H9 (cell line): ENCODE results near the gene TP73. TPM values are rescaled to one million over a fixed set of nuclear protein-coding genes. Genes with fewer than 3 reads are reported as not detected.
"Not testable (repeated sequence)": the region's sequence is repeated elsewhere in the genome, so short reads cannot be mapped to it uniquely, and the experiment has no call there.

ENCODE experiments used
- DNase-seq: peaks from one replicate; pipeline ENCODE4 v3.0.0-alpha.2; 2017
- H2AFZ ChIP-seq: one replicate; pipeline ENCODE4 v1.6.1; 2013; ENCODE audit warnings: mild to moderate bottlenecking, low read length, control low read depth, moderate library complexity
- H2AK5ac ChIP-seq: 2 replicates; pipeline ENCODE4 v1.6.1; 2013; ENCODE audit warnings: low read length, control low read depth, mixed read lengths; ENCODE audit not compliant: insufficient read length
- H2BK120ac ChIP-seq: one replicate; pipeline ENCODE4 v1.6.1; 2013; ENCODE audit warnings: low read depth, mild to moderate bottlenecking, low read length, control low read depth, inconsistent platforms; ENCODE audit not compliant: poor library complexity, severe bottlenecking
- H2BK12ac ChIP-seq: 2 replicates; pipeline ENCODE4 v1.6.1; 2013; ENCODE audit warnings: low read length, control low read depth, mixed read lengths, low read depth; ENCODE audit not compliant: insufficient read length
- H2BK15ac ChIP-seq: 2 replicates; pipeline ENCODE4 v1.6.1; 2013; ENCODE audit warnings: low read depth, low read length, control low read depth
- H2BK20ac ChIP-seq: one replicate; pipeline ENCODE4 v1.6.1; 2013; ENCODE audit warnings: low read depth, mild to moderate bottlenecking, low read length, control low read depth, inconsistent platforms; ENCODE audit not compliant: poor library complexity, severe bottlenecking
- H2BK5ac ChIP-seq: 2 replicates; pipeline ENCODE4 v1.6.1; 2013; ENCODE audit warnings: low read length, control low read depth, mixed read lengths; ENCODE audit not compliant: insufficient read length
- H3K14ac ChIP-seq: 2 replicates; pipeline ENCODE4 v1.6.1; 2013; ENCODE audit warnings: low read length, control low read depth; ENCODE audit not compliant: insufficient read depth
- H3K18ac ChIP-seq: 2 replicates; pipeline ENCODE4 v1.6.1; 2013; ENCODE audit warnings: low read depth, mild to moderate bottlenecking, mixed read lengths, low read length, control low read depth; ENCODE audit not compliant: insufficient read length
- H3K23ac ChIP-seq: 2 replicates; pipeline ENCODE4 v1.6.1; 2013; ENCODE audit warnings: low read length, control low read depth, mixed read lengths, low read depth; ENCODE audit not compliant: insufficient read length
- H3K23me2 ChIP-seq: 2 replicates; pipeline ENCODE4 v1.6.1; 2013; ENCODE audit warnings: low read depth, mild to moderate bottlenecking, mixed read lengths, low read length, control low read depth; ENCODE audit not compliant: insufficient read length, poor library complexity, severe bottlenecking
- H3K27ac ChIP-seq: 2 replicates; pipeline ENCODE4 v1.5.1; 2013; ENCODE audit warnings: low read length, control low read depth, mixed read lengths, low read depth; ENCODE audit not compliant: insufficient read length
- H3K27me3 ChIP-seq: 2 replicates; pipeline ENCODE4 v1.6.1; 2013; ENCODE audit warnings: low read length, control low read depth, inconsistent platforms; ENCODE audit not compliant: insufficient read depth
- H3K4ac ChIP-seq: 2 replicates; pipeline ENCODE4 v1.6.1; 2013; ENCODE audit warnings: low read depth, mild to moderate bottlenecking, control low read depth, inconsistent platforms, low read length, moderate library complexity
- H3K4me1 ChIP-seq: 2 replicates; pipeline ENCODE4 v1.6.1; 2013; ENCODE audit warnings: low read length, control low read depth, inconsistent platforms; ENCODE audit not compliant: insufficient read depth
- H3K4me2 ChIP-seq: 2 replicates; pipeline ENCODE4 v1.6.1; 2013; ENCODE audit warnings: low read length, control low read depth, mixed read lengths; ENCODE audit not compliant: insufficient read length, insufficient read depth
- H3K56ac ChIP-seq: 2 replicates; pipeline ENCODE4 v1.6.1; 2013; ENCODE audit warnings: low read depth, mild to moderate bottlenecking, mixed read lengths, low read length, control low read depth; ENCODE audit not compliant: insufficient read length
- H3K79me1 ChIP-seq: 2 replicates; pipeline ENCODE4 v1.6.1; 2013; ENCODE audit warnings: low read depth, mild to moderate bottlenecking, moderate library complexity, low read length, control low read depth, inconsistent platforms; ENCODE audit not compliant: insufficient read depth, poor library complexity, severe bottlenecking
- H3K79me2 ChIP-seq: 2 replicates; pipeline ENCODE4 v1.6.1; 2013; ENCODE audit warnings: low read length, control low read depth, inconsistent platforms; ENCODE audit not compliant: insufficient read depth
- H3K9ac ChIP-seq: 2 replicates; pipeline ENCODE4 v1.6.1; 2013; ENCODE audit warnings: low read length, control low read depth, mixed read lengths; ENCODE audit not compliant: insufficient read length; ENCODE audit errors: extremely low read depth
- H3K9me3 ChIP-seq: one replicate; pipeline ENCODE4 v1.6.1; 2013; ENCODE audit warnings: low read depth, low read length, inconsistent platforms; ENCODE audit not compliant: control insufficient read depth
- H3T11ph ChIP-seq: one replicate; pipeline ENCODE4 v1.6.1; 2013; ENCODE audit warnings: mild to moderate bottlenecking, low read length, control low read depth, inconsistent platforms
- H4K20me1 ChIP-seq: one replicate; pipeline ENCODE4 v1.6.1; 2013; ENCODE audit not compliant: control insufficient read depth, insufficient read length, insufficient read depth
- H4K5ac ChIP-seq: 2 replicates; pipeline ENCODE4 v1.6.1; 2013; ENCODE audit warnings: low read depth, mild to moderate bottlenecking, mixed read lengths, low read length, control low read depth; ENCODE audit not compliant: insufficient read length
- H4K8ac ChIP-seq: replicated peaks from 2 replicates; pipeline ENCODE4 v1.6.1; 2013; ENCODE audit warnings: low read length, control low read depth, mixed read lengths, low read depth; ENCODE audit not compliant: insufficient read length
- H4K91ac ChIP-seq: 2 replicates; pipeline ENCODE4 v1.6.1; 2013; ENCODE audit warnings: low read depth, mild to moderate bottlenecking, moderate library complexity, mixed read lengths, low read length, control low read depth; ENCODE audit not compliant: insufficient read length
- H3K27ac Mint-ChIP-seq, 3 experiments: 2 replicates in 2 of 3; 3 replicates in 1 of 3; pipeline ENCODE4 v1.8.0; 2020 to 2021; ENCODE audit warnings: mixed read lengths in 3 of 3, mild to moderate bottlenecking in 1 of 3, moderate library complexity in 1 of 3
- H3K27me3 Mint-ChIP-seq: 2 replicates; pipeline ENCODE4 v1.8.0; 2021; ENCODE audit warnings: low read depth, mild to moderate bottlenecking, moderate library complexity, mixed read lengths
- H3K36me3 Mint-ChIP-seq, 3 experiments: 2 replicates in 2 of 3; 3 replicates in 1 of 3; pipeline ENCODE4 v1.8.0; 2020 to 2021; ENCODE audit warnings: low read depth in 3 of 3, mixed read lengths in 3 of 3; ENCODE audit not compliant: insufficient read depth in 1 of 3
- H3K4me1 Mint-ChIP-seq, 2 experiments: 2 replicates each; pipeline ENCODE4 v1.8.0; 2020; ENCODE audit warnings: mixed read lengths in 2 of 2
- H3K4me3 Mint-ChIP-seq, 2 experiments: 2 replicates in 1 of 2; 3 replicates in 1 of 2; pipeline ENCODE4 v1.8.0; 2020 to 2021; ENCODE audit warnings: mild to moderate bottlenecking in 2 of 2, mixed read lengths in 2 of 2, moderate library complexity in 1 of 2
- H3K9me3 Mint-ChIP-seq, 2 experiments: 2 replicates in 1 of 2; 3 replicates in 1 of 2; pipeline ENCODE4 v1.8.0; 2020; ENCODE audit warnings: mild to moderate bottlenecking in 2 of 2, mixed read lengths in 2 of 2, moderate library complexity in 1 of 2
- CTCF ChIP-seq: fragments of 200-600 bp; sonication (generic); conservative IDR thresholded peaks from 3 replicates; pipeline ENCODE4 v1.8.0; 2021; ENCODE audit warnings: antibody characterized with exemption, mild to moderate bottlenecking
- WGBS: extraction: QIAGEN DNeasy Blood & Tissue Kit; methylation state at CpG from one replicate; pipeline ENCODE4 v1.1.7; 2013; ENCODE audit warnings: missing lambda C conversion rate, low lambda C conversion rate, mixed read lengths; ENCODE audit not compliant: insufficient read length; ENCODE audit errors: extremely low coverage; 5-methylcytosine and 5-hydroxymethylcytosine counted together
- total RNA-seq: library from RNA; stranded (reverse); gene quantifications from 2 replicates; pipeline ENCODE4 v1.2.1, GENCODE V29; 2021

Gene TP73
- total RNA-seq, 1 experiment from 2014 or later, result 4.7 TPM

- no peak for TF ChIP-seq CTCF
- no peaks in the 10 kb centered on the region for H3K9me3 ChIP-seq
- H4K8ac ChIP-seq, result no peak overlapping the region
- Mint-ChIP-seq H3K27ac (no peak overlapping the region), H3K9me3 (no peaks in the 10 kb centered on the region), H3K27me3 (peaks cover 25% of the 10 kb centered on the region), H3K4me1 (peaks cover 18 to 19% of the 10 kb centered on the region in 2 experiments), H3K4me3 (peak overlapping the region; percentile 25 to 95; a peak in 4 of 5 replicates), H3K36me3 (peaks cover 13 to 20% (median 17%) of the 10 kb centered on the region in 3 experiments; a peak in 6 of 7 replicates)
- no peaks in the 10 kb centered on the region; the same call in 1 of the 2 replicates for H3K27me3 ChIP-seq
- H3K56ac ChIP-seq, result no peak overlapping the region
- DNase-seq, result no peak
- no peak overlapping the region for H3K18ac ChIP-seq
- no peak overlapping the region for H3K9ac ChIP-seq
- no peak overlapping the region for H4K91ac ChIP-seq
- H3K23me2 ChIP-seq, result peaks cover 11% of the 10 kb centered on the region
- H3K79me2 ChIP-seq, result peaks cover 2% of the 10 kb centered on the region; the same call in 1 of the 2 replicates
- H3T11ph ChIP-seq, result no peak overlapping the region
- H2BK15ac ChIP-seq, result no peak overlapping the region
- no peak overlapping the region for H2BK120ac ChIP-seq
- H4K5ac ChIP-seq, result no peak overlapping the region
- no peak overlapping the region for H2AK5ac ChIP-seq
- no peak overlapping the region for H3K27ac ChIP-seq
- H3K4me1 ChIP-seq, result peaks cover 5% of the 10 kb centered on the region; the same call in 1 of the 2 replicates
- H3K4ac ChIP-seq, result no peak overlapping the region
- no peak overlapping the region; the same call in 1 of the 2 replicates for H3K14ac ChIP-seq
- no peak overlapping the region for H2BK20ac ChIP-seq
- H2BK12ac ChIP-seq, result no peak overlapping the region
- no peak overlapping the region for H3K23ac ChIP-seq
- H2BK5ac ChIP-seq, result no peak overlapping the region
- no peak overlapping the region for H3K4me2 ChIP-seq
- WGBS, result no CpG with 5 or more reads among the region's 13 CpGs
- H4K20me1 ChIP-seq, result peaks cover 3% of the 10 kb centered on the region
- H2AFZ ChIP-seq, result no peak overlapping the region
- no peaks in the 10 kb centered on the region for H3K79me1 ChIP-seq
These were observed 95.6 kb downstream of the TP73 start for GRCh38 chr1:3747903-3748302.

- H3K27ac Mint-ChIP-seq, result peak overlapping the region in 1 of 3 experiments; percentile 46; a peak in 1 of 7 replicates
- not testable (repeated sequence) for H3K79me2 ChIP-seq, H2BK15ac ChIP-seq, H3T11ph ChIP-seq, H3K18ac ChIP-seq, H3K56ac ChIP-seq, H3K9ac ChIP-seq, H2AFZ ChIP-seq, H3K9me3 ChIP-seq, H3K79me1 ChIP-seq, H4K5ac ChIP-seq, H3K4me1 ChIP-seq, H3K9me3 Mint-ChIP-seq, H3K4ac ChIP-seq, H3K14ac ChIP-seq, H4K20me1 ChIP-seq, H2BK120ac ChIP-seq, H4K8ac ChIP-seq, DNase-seq, H3K4me2 ChIP-seq, H2BK12ac ChIP-seq, H2BK5ac ChIP-seq, H3K27ac ChIP-seq, H3K27me3 ChIP-seq, H3K23ac ChIP-seq, H2AK5ac ChIP-seq, H2BK20ac ChIP-seq, H4K91ac ChIP-seq
- H3K27me3 Mint-ChIP-seq, result peaks cover 25% of the 10 kb centered on the region
- H3K36me3 Mint-ChIP-seq, result peaks cover 11 to 14% (median 12%) of the 10 kb centered on the region in 3 experiments; a peak in 6 of 7 replicates
- no CpG with 5 or more reads among the region's 15 CpGs for WGBS
- peaks cover 18 to 19% of the 10 kb centered on the region in 2 experiments for H3K4me1 Mint-ChIP-seq
- H3K23me2 ChIP-seq, result peaks cover 11% of the 10 kb centered on the region
- 0 out of 5 replicates have a peak overlapping the region, but pooled peaks of 1 of the 2 experiments have one; percentile 95 for H3K4me3 Mint-ChIP-seq
These were observed 96.1 kb downstream of the TP73 start for GRCh38 chr1:3748316-3748900.
